Thyroid gland (tissue), 4 donors: Measurements from ENCODE around the gene RBMS2. TPM values are rescaled to one million over a fixed set of nuclear protein-coding genes. Genes with fewer than 3 reads are reported as not detected.
A peak's percentile ranks its signal among the peaks of the same experiment; 100 is the strongest.

Source experiments
- DNase-seq, 2 donors: peaks; one replicate each; pipeline ENCODE4 v3.0.0-alpha.2; 2019
- H3K27ac ChIP-seq, 3 donors: fragments of 200-600 bp; sonication (generic); 1 replicate in 2 of 3; 2 replicates in 1 of 3; pipeline ENCODE4 v1.5.1; 2016 to 2019; ENCODE audit warnings: mild to moderate bottlenecking in 1 of 3, moderate library complexity in 1 of 3
- H3K27me3 ChIP-seq: fragments of 200-600 bp; sonication (generic); one replicate; pipeline ENCODE4 v1.5.1; 2019
- H3K36me3 ChIP-seq, 2 donors: fragments of 200-600 bp; sonication (generic); one replicate each; pipeline ENCODE4 v1.5.1; 2016 to 2019
- H3K4me1 ChIP-seq, 2 donors: fragments of 200-600 bp; sonication (generic); one replicate each; pipeline ENCODE4 v1.5.1; 2017 to 2019
- H3K4me3 ChIP-seq, 3 donors: fragments of 200-600 bp; sonication (generic); replicated peaks in 1 of 3; 1 replicate in 2 of 3; 2 replicates in 1 of 3; pipeline ENCODE4 v1.5.1; 2016; ENCODE audit warnings: mild to moderate bottlenecking in 1 of 3
- H3K9me3 ChIP-seq: fragments of 200-600 bp; sonication (generic); one replicate; pipeline ENCODE4 v1.5.1; 2017
- CTCF ChIP-seq, 6 experiments: fragments of 200-600 bp in 3 of 6; fragments of 450-650 bp in 3 of 6; sonication (generic) in 3 of 6; IDR thresholded peaks; one replicate each; pipeline ENCODE4 v1.5.1; 2016 to 2019; ENCODE audit warnings: antibody characterized with exemption in 6 of 6, mild to moderate bottlenecking in 2 of 6, inconsistent platforms in 1 of 6, moderate library complexity in 1 of 6
- POLR2A ChIP-seq, 2 donors: fragments of 450-650 bp; IDR thresholded peaks; one replicate each; pipeline ENCODE4 v1.6.1; 2017; ENCODE audit warnings: antibody characterized with exemption in 2 of 2, mild to moderate bottlenecking in 2 of 2, moderate library complexity in 1 of 2
- WGBS, 2 donors: methylation state at CpG; one replicate each; pipeline ENCODE4 v1.1.5; 2017; 5-methylcytosine and 5-hydroxymethylcytosine counted together
- intact Hi-C: fragments of 100-400 bp; cut with DNase I; formaldehyde crosslinking; loops from one replicate; pipeline ENCODE4 v1.15.1; 2023
- total RNA-seq, 4 donors: library from RNA; depleted of rRNA; stranded (reverse); fragments of >200 nt; gene quantifications; one replicate each; pipeline ENCODE4 v1.2.3, GENCODE V29; 2016

Gene RBMS2
- total RNA-seq, 4 donors from 2014 or later, result 39.8 to 58.3 (median 50.2) TPM

DNA sequence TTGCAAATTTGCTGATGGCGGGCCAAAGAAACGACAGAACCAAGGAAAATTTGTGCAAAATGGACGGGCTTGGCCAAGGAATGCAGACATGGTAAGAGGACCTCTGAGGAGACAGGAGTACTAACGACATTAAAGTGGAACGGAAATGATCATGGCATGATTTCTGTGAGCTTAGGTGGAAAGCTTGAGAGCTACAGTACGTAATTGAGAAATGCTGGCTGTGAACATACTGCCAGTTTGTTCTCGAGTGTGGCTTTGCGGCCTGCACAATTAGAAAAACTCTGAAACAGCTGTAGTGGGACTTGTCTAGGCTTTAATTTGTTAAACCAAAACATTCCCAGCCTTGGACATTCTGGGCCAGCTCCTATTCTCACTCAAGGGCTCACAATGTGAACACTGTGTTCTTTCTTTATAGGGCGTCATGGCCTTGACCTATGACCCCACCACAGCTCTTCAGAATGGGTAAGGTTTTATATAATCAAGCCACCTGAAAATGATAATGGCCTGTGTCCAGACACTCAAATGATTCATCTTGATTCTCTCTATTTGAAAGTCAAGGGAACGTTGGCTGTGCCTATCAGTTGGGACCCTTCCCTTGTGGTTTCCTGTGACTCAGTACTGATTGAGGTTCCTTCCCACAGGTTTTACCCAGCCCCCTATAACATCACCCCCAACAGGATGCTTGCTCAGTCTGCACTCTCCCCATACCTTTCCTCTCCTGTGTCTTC lies 60.0 kb downstream of the RBMS2 start:
- intact Hi-C loops, result no loop called here
- no peaks in the 10 kb centered on the region for H3K9me3 ChIP-seq
- H3K27me3 ChIP-seq, result no peaks in the 10 kb centered on the region
- H3K4me1 ChIP-seq, result no peaks in the 10 kb centered on the region
- peaks cover 15 to 37% of the 10 kb centered on the region in 2 donors for H3K36me3 ChIP-seq
- 87 to 89% methylated on average over 10 of the region's 10 CpGs for WGBS, 2 donors
- DNase-seq, result no peak
- no peak overlapping the region for H3K27ac ChIP-seq
- TF ChIP-seq POLR2A (IDR thresholded peaks at IDR 0.05) (no peak), CTCF (IDR thresholded peaks at IDR 0.05) (no peak)
- H3K4me3 ChIP-seq, result no peak overlapping the region

- WGBS, 2 donors, result 90% methylated on average over 4 of the region's 4 CpGs
- no peaks in the 10 kb centered on the region for H3K9me3 ChIP-seq
- intact Hi-C loops, result no loop called here
- no peak overlapping the region for H3K4me3 ChIP-seq
- no peak overlapping the region for H3K27ac ChIP-seq
- no peaks in the 10 kb centered on the region for H3K4me1 ChIP-seq
- TF ChIP-seq POLR2A (IDR thresholded peaks at IDR 0.05) (no peak), CTCF (IDR thresholded peaks at IDR 0.05) (no peak)
- H3K27me3 ChIP-seq, result no peaks in the 10 kb centered on the region
- H3K36me3 ChIP-seq, result peaks cover 41 to 67% of the 10 kb centered on the region in 2 donors
- no peak for DNase-seq
These were observed 63.5 kb downstream of the RBMS2 start for GRCh38 chr12:56585098-56585497.

GRCh38 chr12:56589783-56590182 lies 68.2 kb downstream of the RBMS2 start:
- intact Hi-C loops, result no loop called here
- Histone ChIP-seq H3K27me3 (no peaks in the 10 kb centered on the region), H3K4me1 (peaks cover 12 to 32% of the 10 kb centered on the region in 2 donors), H3K4me3 (no peak overlapping the region), H3K36me3 (peaks cover 26 to 41% of the 10 kb centered on the region in 2 donors), H3K9me3 (no peaks in the 10 kb centered on the region), H3K27ac (peak overlapping the region in 1 of 3 donors; percentile 46)
- no peak for DNase-seq
- no peak for TF ChIP-seq CTCF (IDR thresholded peaks at IDR 0.05)
- no peak for TF ChIP-seq POLR2A (IDR thresholded peaks at IDR 0.05)
- WGBS, 2 donors, result 95 to 100% methylated on average over 1 of the region's 1 CpG

- H3K4me3 ChIP-seq, result no peak overlapping the region
- H3K27me3 ChIP-seq, result no peaks in the 10 kb centered on the region
- 65 to 82% methylated on average over 3 of the region's 3 CpGs for WGBS, 2 donors
- H3K4me1 ChIP-seq, result peaks cover 12 to 32% of the 10 kb centered on the region in 2 donors
- peak overlapping the region in 2 of 3 donors; percentile 46 to 81 for H3K27ac ChIP-seq
- TF ChIP-seq POLR2A (IDR thresholded peaks at IDR 0.05), result no peak
- TF ChIP-seq CTCF (IDR thresholded peaks at IDR 0.05), result peak in 1 of 6 experiments; percentile 20
- H3K36me3 ChIP-seq, result peaks cover 26 to 41% of the 10 kb centered on the region in 2 donors
- intact Hi-C loops, result no loop called here
- no peak for DNase-seq
- no peaks in the 10 kb centered on the region for H3K9me3 ChIP-seq
These were observed 68.7 kb downstream of the RBMS2 start for GRCh38 chr12:56590237-56590830.

GRCh38 chr12:56591126-56591525 lies 69.5 kb downstream of the RBMS2 start:
- Histone ChIP-seq H3K9me3 (no peaks in the 10 kb centered on the region), H3K27me3 (no peaks in the 10 kb centered on the region), H3K27ac (peak overlapping the region; percentile 43 to 81 (median 61)), H3K4me1 (peaks cover 12 to 32% of the 10 kb centered on the region in 2 donors), H3K4me3 (no peak overlapping the region), H3K36me3 (peaks cover 31 to 41% of the 10 kb centered on the region in 2 donors)
- intact Hi-C loops, result no loop called here
- TF ChIP-seq POLR2A (IDR thresholded peaks at IDR 0.05) (no peak), CTCF (IDR thresholded peaks at IDR 0.05) (no peak)
- 77 to 88% methylated on average over 5 of the region's 5 CpGs for WGBS, 2 donors
- no peak for DNase-seq
